Measurements from ENCODE around the gene CSH1.

CSH1 gene

DNA sequence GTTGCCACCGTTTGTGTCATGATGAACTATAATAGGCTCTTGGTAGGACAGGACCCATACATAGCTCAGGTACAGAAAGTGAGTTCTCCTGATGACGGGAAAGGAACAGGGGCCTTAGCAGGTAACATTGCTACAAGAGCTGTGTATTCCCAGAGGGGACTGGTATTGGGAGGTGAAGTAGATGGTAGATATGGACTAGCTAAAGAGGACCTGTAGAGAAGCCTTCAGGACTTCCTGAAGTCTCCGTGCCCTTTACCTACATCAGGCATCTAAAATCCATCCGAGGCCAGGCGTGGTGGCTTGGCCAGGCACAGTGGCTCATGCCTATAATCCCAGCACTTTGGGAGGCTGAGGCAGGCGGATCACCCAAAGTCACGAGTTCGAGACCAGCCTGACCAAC, 41.2 kb downstream of the CSH1 start:
- DNase-seq, result no peak

DNA sequence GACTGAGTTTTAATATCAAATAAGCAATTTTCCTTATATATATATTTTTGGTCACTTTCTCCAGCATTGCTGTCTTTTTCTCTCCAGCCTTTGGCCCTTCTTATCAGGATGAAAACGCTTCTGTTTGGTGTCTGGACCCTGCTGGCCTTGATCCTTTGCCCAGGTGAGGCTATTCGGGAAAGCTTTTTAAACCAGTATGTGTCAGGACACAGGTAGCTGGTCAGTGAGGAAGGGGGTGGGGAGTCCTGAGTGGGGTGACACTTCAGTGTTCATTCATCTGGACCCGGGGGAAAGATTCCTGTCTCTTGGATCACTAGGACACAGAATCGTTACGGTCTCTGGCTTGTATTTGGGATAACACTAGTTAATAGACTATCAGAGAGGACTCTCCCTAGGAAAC, 41.7 kb downstream of the CSH1 start:
- no peak for DNase-seq

DNA sequence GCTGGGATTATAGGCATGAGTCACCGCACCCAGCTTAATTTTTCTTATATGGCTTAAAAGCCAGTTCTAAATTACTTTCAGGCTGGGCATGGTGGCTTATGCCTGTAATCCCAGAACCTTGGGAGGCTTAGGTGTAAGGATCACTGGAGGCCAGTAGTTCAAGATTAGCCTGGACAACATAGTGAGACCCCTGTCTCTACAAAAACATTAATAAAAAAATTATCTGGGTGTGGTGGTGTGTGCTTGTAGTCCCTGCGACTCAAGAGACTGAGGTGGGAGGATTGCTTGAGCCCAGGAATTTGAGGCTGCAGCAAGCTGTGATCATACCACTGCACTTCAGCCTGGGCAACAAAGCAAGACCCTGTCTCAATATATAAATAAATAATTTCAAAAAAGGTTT, 43.1 kb downstream of the CSH1 start:
- no peak for DNase-seq

DNA sequence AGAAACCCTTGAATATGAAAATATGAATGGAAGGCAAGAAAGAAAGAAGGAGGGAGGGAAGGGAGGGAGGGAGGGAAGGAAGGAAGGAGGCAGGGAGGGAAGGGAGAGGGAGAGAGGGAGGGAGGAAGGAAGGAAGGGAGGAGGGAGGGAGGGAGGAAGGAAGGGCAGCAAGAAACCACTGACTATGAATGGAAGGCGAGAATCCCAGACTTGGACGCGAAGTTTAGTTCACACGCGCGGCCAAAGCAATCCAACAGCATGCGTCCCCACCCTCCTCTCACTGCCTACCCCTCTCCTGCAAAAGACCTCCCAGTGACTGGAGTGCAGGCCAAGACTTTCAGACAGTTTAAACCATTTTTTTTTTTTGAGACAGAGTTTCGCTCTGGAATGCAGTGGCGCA, 46.0 kb downstream of the CSH1 start:
- no peak for DNase-seq

DNA sequence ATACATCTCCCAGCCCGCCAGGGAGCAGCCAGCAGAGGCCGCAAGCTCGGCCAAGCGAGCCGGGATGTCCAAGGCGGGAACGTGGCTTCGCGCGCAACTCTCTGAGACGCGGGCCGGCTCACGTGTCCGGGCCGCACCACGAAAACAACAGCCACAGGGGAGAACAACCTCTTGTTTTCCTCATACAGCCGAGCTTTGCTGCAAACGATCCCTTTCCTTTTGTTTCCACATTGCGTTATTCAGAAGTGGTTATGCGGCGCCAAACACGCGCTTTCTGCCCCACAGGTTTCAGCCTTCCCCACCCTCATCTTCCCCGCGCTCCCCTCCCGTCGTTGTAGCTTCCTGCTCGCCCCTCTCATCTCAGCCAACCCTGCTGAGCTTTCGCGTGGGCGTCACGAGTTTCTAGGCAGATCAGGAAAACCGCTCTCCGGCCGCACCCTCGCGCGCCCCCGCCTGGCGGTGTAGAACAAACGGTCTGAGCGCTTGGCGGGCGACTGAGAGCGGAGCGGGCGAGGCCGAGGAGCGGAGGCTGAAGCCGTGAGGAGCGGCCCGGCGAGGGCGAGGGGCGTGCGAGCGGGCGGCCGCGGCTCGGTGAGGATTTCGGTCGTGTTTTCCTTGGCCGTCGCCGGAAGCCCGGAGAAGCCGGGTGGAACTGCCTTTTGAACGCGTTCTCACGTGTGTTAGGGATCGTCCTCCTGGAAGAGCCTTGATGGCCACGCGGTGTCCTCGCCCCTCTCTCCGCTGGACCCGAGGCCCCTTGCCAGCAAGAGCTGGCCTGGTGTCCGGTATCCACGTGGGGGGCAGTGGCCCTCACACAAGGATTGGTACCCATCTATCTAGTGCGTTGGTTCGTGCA, 47.3 kb downstream of the CSH1 start:
- peak; percentile 94 for DNase-seq

DNA sequence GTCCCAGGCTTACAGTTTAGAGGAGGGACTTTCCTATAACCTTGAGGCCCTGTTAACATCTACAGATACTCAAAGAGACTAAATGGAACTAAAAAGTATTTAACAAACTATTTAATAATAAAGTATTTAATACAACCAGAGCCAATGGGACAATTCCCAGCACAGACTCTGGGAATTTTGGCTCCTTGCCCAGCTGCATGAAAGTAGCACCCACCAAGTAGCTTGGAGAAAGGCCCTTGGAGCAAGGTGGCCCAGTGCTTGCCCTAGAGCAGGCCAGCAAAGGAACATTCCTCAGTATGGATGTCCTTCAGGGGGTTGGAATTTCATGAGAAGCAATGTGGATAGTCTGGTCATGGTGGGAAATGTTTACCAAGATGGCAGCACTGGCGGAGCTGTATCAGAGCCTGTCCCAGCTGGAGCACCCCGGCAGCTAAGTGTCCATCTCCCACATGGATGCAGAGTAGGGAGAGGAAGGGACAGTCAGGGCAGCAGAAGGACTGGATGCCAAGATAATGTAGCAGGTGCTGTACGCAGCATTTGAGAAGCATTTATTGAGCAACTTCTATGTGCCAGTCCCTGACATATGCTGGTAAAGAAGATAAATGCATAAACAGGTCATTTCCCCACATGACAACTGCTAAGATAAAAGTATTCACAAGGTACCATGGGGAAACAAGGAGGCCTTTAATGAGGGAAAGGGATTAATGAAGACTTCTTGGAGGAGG, 48.7 kb downstream of the CSH1 start:
- DNase-seq, result no peak

DNA sequence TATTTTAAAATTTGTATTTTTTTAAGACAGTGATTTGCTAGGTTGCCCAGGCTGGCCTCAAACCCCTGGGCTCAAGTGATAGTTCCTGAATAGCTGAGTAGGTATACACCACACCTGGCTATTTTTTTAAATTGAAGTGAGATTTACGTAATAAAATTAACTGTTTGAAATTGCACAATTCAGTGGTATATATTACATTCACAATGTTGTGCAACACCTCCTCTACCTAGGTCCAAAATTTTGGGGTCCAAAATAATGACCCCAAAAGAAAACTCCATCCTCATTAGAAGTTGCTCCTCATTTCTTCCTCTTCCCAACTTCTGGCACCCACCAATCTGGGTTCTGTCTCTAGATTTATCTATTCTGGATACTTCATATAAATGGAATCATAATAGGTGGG, 50.9 kb downstream of the CSH1 start:
- no peak for DNase-seq
